CMK (cell line): ENCODE measurements around the gene ZDHHC8.

Source experiments
- DNase-seq: peaks from one replicate; pipeline ENCODE4 v3.0.0-alpha.2; 2010; ENCODE audit warnings: low read depth

Gene ZDHHC8

DNA sequence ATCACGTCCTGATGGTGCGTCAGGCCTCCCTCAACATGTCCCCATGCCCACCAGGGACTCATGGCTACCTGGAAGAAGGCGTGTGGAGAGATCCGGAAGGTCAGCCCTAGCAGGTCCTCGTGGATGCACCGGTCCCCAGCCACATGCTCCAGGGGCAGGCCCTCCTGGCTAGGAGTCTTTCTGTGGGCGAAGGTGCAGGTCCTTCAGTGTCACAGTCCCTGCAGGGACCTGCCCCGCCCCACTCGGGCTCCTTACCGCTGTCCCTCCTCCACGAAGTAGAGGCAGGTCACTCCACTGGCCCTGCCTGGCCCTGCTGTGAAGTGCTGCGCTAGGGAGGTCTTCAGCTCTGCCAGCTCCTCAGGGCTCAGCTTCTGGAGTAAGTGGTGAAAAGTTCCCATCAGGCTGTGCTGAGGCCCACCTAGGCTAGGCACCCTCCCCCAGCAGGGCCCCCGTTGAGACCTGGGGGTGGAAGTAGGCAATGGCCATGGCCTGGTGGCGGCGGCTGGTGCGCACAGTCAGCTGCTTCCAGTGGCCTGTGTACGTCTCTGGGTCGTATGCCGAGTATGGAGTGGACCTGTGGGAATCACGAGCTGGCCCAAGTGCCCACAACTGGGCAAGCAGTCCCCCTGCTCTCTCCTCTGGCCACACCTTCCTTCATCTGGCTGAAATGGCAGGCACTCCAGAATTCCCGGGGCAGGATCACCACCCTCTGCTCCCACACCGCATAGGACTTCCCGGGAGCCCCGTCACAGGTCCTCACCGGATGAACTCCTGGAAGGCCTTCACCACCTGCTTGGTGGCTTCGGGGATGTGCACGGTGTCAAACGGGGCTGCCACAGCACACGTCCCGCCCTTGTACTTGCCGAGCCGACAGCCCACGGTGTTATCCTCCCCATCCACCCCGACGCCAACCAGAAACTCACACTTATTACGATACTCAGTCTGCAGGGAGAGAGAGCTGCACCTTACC lies 16.8 kb upstream of the ZDHHC8 start:
- DNase-seq, result no peak

DNA sequence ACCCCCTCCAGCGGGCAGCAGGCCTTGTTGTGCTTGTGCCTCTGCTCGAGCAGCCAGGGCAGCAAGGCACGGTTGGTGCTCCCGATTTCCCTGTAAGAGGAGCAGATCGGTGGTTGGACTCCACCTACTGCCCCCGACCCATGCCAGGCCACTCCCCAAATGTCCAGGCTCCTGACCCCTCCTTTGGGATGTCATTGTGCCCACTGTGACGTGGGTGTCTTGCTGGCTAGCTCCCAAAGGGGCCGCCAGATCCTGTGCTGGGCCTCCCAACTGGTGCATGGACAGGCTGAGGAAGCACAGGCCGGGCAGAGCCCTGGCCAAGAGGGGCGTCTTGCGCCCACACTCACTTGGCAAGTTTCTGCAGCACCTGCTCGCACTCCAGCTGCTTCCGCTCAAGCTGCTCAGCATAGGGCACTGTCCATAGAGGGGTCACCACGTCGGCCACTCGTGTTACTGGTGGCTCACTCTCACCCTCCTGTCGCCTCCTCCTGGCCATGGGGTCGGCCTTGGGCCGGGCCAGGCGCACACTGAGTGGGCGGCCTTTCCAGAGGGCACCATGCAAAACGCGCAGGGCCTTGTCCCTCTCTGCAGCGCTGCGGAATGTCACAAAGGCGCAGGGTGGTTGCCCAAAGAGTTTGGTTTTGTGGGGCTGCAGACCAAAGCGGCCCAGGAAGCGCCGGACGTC lies 15.8 kb upstream of the ZDHHC8 start, which contains the start of gene RANBP1:
Gene RANBP1, plus strand, starts transcription at position 414 of the 685 bp plus-strand sequence. Its CDS starts 81 bp downstream, at position 495.
- no peak for DNase-seq

DNA sequence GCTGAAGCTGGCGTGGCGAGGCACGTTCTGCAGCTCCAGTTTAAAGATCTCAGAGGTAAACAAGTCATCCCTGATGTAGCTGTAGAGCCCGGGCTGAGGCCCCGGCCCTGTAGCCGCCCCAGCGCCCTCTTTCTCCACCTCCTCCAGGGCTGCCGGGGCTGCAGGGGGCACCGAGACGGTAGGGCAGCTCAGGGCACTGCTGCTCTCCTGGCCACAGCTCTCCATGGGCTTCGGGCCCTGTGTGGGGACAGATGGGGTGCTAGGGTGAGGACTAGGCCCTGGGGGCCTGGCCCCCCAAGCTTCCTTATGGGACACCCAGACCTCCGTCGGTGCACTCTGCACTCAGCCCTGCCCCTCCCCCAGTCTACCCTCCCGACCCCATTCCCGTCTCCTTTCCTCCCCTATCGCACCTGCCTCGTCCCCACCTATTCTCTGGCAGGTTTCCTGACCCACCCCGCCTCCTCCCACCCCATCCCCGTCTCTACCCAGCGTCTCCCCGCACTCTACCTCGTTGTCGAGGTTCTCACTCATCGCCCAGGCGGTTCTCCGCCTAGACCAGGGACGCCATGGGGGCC lies 15.1 kb upstream of the ZDHHC8 start:
- no peak for DNase-seq

DNA sequence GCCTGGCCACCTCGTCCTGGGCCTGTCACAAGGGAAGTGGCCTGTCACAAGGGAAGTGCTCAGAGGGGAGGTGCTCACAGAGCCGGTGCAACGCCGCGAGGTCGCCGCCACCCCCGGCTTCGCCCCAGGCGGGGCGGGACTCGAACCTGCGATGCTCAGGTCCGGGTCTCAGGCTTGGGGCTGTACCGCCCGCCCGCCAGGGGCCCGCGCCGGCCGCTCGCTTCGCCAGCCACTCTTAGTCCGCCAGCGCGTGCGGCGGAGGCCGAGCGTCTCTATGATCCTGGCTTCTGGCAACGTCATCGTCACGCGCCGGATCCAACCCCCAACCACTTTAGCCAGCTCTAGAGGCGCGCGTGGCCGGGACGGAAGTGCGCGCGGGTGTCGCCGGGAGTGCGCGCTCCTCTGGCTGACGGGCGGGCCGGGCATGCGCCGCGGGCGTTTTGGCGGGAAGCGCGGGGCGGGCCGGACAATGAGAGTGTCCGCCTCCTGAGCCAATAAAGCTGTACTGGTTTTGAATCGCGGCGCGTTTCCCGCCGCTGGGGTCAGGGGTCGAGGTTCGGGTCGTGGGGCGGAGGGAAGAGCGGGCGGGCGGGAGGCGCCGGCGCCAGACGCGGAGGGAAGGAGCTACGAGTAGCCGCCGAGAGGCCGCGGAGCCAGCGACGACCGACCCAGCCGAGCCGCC lies 14.5 kb upstream of the ZDHHC8 start, which contains the start of gene TRMT2A:
Gene TRMT2A, minus strand, starts transcription at position 276 of the 682 bp plus-strand sequence. CDS start 320 bp downstream, outside the sequence.
- peak; percentile 96 for DNase-seq

- no peak for DNase-seq
These were observed 13.8 kb upstream of the ZDHHC8 start for GRCh38 chr22:20117633-20118299.

DNA sequence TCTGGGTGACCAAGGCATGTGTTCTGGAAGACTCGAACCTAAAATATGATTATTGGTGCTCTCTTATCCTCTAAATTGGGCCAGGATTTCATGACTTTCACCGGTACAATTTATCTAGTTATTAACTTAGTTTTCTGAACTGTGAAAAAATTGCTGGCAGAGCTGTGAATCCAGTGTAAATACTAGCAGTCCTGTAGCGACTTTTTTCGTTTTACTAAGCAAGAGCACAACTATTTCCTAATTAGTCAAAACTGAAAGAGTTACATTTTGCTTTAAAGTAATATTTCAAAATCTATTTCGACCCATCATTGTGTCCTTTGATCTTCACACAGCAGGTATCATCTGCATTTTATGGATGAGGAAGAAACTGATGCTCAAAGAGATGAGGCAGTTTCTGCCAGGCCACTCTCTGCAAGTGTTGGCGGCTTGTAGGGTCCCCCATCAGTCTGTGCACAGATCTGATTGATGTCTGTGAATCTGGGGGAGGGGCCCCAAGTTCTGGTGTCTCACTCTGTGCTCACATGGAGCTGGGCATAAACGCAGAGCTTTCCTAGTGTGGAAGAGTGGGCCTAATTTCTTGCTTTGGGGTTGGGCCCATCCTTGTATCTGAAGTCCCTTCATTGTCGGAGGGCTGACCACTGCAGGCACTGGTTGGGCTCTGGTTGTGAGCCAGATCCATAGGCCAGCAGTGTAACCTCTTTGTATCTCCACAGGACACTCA lies 13.1 kb upstream of the ZDHHC8 start:
- no peak for DNase-seq

DNA sequence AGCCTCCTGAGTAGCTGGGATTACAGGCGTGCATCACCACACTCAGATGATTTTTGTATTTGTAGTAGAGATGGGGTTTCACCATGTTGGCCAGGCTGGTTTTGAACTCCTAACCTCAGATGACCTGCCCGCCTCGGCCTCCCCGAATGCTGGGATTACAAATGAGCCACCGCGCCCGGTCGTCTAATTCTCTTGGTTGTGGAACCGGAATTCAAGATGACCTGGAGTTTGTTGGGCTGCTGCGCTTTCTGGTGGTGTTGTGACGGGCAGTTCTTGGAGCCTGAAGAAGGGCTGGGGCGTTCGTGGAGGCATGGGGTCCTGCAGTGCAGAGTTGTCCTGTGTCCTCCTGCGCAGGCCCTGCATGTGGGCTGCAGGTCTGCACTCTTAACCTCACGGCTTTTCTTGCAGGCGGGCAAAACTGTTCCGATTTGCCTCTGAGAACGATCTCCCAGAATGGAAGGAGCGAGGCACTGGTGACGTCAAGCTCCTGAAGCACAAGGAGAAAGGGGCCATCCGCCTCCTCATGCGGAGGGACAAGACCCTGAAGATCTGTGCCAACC lies 9.7 kb upstream of the ZDHHC8 start:
- DNase-seq, result no peak

DNA sequence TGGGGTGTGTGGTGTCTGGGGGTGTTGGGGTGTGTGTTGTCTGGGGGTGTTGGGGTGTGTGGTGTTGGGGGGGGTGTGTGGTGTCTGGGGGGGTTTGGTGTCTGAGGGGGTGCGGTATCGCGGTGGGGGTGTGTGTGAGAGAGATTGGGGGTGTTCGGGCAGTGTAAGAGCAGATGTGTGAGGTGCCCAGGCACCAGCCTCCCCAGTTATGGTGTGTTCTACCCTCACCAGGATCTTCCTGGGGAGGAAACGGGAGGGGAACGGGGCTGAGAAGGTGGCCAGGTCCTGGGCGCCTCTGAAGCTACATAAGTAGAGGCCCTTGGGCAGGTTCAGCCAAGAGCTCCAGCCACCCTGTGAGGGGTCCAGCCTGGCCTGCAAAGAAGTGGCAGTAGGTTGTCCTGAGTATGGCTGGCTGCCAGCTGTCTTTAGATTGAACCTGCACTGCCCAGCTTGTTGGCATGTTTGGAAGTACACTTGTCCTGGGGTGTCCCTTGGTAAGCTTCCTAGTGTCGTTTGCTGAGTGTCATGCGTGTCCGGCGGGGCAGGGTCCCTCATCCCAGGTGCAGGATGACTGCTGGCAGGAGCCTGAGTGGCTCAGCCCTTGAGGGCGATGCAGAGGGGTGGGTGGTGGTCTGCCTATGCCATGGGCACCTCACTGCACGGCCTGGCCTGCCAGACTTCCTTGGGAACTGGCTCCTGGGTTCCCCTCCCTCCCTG lies 8.1 kb upstream of the ZDHHC8 start:
- DNase-seq, result no peak

DNA sequence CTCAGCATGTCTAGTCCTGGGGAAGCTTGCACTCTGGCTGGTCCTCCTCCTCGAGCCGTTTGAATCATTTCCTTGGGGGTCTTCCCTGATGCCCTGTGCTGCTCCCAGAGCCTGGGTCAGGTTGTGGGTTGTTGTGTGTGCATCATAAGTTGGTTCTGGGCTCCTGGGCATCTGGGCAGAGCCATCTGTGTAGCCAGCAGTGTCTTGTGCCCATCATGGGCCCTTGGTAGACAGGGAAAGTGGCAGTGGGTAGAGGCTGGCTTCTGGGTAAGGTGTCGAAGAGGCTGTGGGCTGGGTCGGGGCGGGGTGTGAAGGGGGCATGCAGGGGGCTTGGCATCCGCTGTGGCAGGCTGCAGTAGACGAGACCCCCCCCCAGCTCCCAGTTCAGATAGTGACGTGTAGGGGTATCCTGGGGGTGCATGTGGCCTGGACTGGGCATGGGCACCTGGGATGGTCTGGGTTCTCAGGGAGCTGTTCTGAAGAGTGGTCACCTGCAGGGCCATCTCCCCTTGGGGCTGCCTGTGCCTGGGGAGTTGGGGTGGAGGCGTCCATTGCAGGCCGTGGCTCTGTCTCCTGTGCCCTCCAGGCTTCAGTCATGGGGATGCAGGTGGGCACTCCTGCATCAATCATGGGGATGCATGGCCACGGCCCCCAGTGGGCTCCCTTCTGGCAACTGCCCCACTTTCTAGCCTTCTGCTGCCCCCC lies 7.4 kb upstream of the ZDHHC8 start:
- DNase-seq, result no peak

DNA sequence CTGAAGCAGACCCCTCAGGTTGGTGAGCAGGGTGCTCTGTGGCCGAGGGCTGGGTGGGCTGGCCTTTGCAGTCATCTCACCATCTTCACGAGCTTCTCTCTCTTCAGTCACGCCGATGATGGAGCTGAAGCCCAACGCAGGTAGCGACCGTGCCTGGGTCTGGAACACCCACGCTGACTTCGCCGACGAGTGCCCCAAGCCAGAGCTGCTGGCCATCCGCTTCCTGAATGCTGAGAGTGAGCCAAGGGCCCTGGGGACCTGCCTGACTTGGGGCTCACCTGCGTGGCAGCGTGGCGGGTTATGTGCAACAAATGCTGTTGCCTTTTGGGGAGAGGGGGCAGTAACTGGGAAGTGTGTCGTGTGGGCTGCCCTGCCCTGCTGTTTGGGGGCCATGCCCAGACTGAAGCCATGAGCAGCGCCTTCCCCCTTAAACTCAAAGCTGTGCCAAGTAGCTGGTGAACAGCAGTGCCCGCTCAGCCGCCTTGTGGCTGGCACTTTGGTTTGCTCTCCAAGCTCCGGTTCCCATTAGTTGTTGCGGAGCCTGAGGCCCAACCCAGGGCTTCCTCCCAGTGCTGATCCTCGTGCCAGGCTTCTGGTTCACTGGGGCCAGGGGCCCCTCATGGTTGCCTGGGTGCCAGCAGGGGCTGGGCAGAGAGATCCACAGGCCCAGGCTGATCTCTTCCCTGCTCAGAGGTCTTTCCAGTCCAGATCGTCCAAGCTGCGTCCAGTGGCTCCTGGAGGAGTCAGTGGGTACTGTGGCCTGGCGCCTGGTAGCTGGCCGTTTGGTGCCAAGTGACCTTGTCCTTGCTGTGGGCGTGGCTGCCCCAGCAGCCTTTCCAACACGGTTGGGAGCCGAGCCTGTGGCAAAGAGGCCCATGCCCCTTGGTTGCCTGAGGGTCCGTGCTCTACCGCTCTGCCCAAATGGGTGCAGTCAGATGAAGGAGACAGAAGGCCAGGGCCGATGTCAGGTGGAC lies 6.1 kb upstream of the ZDHHC8 start:
- DNase-seq, result no peak

GRCh38 chr22:20126284-20127029 lies 5.1 kb upstream of the ZDHHC8 start:
- DNase-seq, result no peak

DNA sequence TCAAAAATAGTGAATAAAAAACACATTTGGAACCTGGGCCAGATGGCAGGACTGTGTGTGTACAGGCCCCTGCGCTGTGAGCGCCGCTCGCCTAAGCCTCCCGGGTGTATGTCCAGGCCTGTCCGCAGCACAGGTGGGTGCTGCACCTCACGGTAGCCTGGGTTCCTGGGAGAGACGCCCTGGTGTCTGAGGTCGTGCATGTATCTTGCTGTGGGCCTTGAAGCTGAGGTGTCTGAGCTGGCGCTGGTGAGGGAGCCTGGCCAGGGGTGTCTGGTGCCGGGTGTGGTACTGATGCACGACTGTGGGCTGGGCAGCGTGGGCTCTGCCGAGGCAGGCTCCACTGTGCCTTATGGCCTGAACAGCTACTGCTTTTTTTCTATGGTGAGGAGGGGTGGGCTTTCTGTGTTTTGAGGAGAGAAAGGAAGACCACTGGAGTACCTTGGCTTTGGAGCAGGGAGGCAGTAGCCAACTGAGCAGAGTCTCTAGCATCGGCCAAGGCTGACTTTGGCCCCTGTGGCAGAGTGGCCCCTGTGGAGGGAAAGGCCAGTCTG lies 4.2 kb upstream of the ZDHHC8 start:
- DNase-seq, result no peak

- DNase-seq, result no peak
These were observed 3.6 kb upstream of the ZDHHC8 start for GRCh38 chr22:20127869-20128618.

GRCh38 chr22:20128619-20128901 lies 3.0 kb upstream of the ZDHHC8 start:
- no peak for DNase-seq

DNA sequence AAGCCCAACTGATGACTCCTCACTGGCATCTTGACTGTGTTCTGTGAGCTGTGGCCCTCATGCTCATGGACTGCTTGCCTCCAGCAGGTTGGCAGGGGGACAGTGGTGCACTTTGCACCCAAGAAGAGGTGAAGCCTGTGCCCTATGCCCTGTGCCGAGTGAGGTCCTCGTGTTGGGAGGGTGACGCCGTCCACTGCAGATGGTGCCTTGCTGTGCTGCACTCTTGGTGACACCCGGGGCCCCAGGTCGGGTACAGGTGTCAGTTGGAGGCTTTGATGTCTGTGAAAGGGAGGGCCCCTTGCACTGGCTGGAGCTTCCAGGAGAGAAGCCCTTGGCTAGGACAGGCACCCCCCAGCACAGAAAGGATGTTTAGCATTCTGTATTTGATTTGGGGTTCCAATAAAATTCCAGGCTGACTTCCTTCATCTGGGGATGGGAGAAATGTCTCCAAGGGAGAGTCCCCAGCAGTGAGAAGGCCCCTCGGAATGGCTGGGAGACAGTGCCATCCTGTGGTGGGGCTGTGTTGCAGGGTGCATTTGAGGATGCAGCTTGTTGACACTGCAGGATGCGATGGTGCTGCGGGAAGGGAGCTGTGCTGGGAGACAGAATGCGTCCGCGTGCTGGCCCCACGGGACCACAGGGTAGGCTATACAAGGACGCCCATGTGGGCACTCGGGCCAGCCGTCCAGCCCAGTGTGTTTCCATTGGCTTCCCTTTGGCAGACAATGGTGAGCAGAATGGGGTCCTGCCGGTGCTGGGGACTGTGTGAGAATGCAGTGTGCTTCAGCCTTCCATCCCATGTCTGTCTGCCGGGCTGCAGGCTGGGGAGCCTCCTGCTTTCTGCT lies 2.5 kb upstream of the ZDHHC8 start:
- no peak for DNase-seq

DNA sequence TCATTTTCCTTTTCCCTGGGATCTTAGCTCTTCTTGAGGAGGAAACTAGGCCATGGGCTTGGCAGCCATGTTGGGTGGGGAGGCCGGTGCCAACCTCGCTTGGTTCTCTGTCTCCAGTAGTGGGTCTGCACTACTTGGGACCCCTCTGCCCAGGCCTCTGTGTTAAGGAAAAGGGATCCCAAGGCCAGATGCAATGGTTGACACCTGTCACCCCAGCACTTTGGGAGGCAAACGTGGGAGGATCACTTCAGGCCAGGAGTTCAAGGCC lies 1.9 kb upstream of the ZDHHC8 start:
- DNase-seq, result no peak
